OCI-LY3 (cell line): ENCODE data around the gene UNC5C.

Source experiments
- H2AFZ ChIP-seq: fragments of 200-600, 300-600 bp; shearing (Covaris generic); 2 replicates; pipeline ENCODE4 v1.6.0; 2014; ENCODE audit warnings: antibody characterized with exemption, low read depth, low read length
- H3K27ac ChIP-seq: fragments of 200-600, 300-600 bp; sonication (generic); 2 replicates; pipeline ENCODE4 v1.5.1; 2014; ENCODE audit warnings: mild to moderate bottlenecking, low read length, moderate library complexity, mixed read lengths
- H3K27me3 ChIP-seq: fragments of 200-600, 300-600 bp; sonication (generic); 2 replicates; pipeline ENCODE4 v1.6.1; 2014; ENCODE audit warnings: low read depth, low read length, mixed read lengths
- H3K36me3 ChIP-seq: fragments of 200-600, 300-600 bp; sonication (generic); replicated peaks from 2 replicates; pipeline ENCODE3; 2014; ENCODE audit warnings: low read depth, low read length, mixed read lengths
- H3K4me1 ChIP-seq: fragments of 300-600, 200-600 bp; sonication (generic); 2 replicates; pipeline ENCODE4 v1.6.1; 2014; ENCODE audit warnings: low read length, mixed read lengths
- H3K4me2 ChIP-seq: fragments of 200-600, 300-600 bp; sonication (generic); 2 replicates; pipeline ENCODE4 v1.6.1; 2014; ENCODE audit warnings: low read length, mixed read lengths
- H3K4me3 ChIP-seq: fragments of 300-600, 200-600 bp; sonication (generic); 2 replicates; pipeline ENCODE4 v1.5.1; 2014; ENCODE audit warnings: antibody characterized with exemption, mild to moderate bottlenecking, low read length, moderate library complexity
- H3K79me2 ChIP-seq: fragments of 300-600, 200-600 bp; shearing (Covaris generic); 2 replicates; pipeline ENCODE4 v1.6.1; 2014; ENCODE audit warnings: mild to moderate bottlenecking, low read length, mixed read lengths
- H3K9ac ChIP-seq: fragments of 300-600, 200-600 bp; shearing (Covaris generic); 2 replicates; pipeline ENCODE4 v1.6.0; 2014; ENCODE audit warnings: mild to moderate bottlenecking, low read length, moderate library complexity
- H3K9me3 ChIP-seq: fragments of 200-600, 300-600 bp; shearing (Covaris generic); 2 replicates; pipeline ENCODE4 v1.6.1; 2014; ENCODE audit warnings: low read length, mixed read lengths; ENCODE audit not compliant: insufficient read depth
- H4K20me1 ChIP-seq: fragments of 200-600, 300-600 bp; sonication (generic); 2 replicates; pipeline ENCODE4 v1.6.1; 2016; ENCODE audit warnings: low read length, mixed read lengths; ENCODE audit not compliant: insufficient read depth
- CTCF ChIP-seq: fragments of 200-600, 300-600 bp; sonication (generic); IDR thresholded peaks from 2 replicates; pipeline ENCODE4 v1.5.1; 2014; ENCODE audit warnings: antibody characterized with exemption, low read length, low read depth
- EZH2phosphoT487 ChIP-seq: fragments of 200-600 bp; shearing (Covaris generic); IDR thresholded peaks from 2 replicates; pipeline ENCODE4 v1.6.1; 2018; ENCODE audit warnings: antibody characterized with exemption, mixed run types, low read depth

UNC5C gene

GRCh38 chr4:95318483-95318882, 230.3 kb downstream of the UNC5C start:
- Histone ChIP-seq H3K4me1 (no peaks in the 10 kb centered on the region), H4K20me1 (no peaks in the 10 kb centered on the region), H3K4me3 (no peak overlapping the region), H2AFZ (no peak overlapping the region), H3K36me3 (no peaks in the 10 kb centered on the region), H3K27me3 (no peaks in the 10 kb centered on the region), H3K79me2 (no peaks in the 10 kb centered on the region), H3K27ac (no peak overlapping the region), H3K4me2 (no peak overlapping the region), H3K9ac (no peak overlapping the region), H3K9me3 (no peaks in the 10 kb centered on the region)
- no peak for TF ChIP-seq CTCF
- TF ChIP-seq EZH2phosphoT487 = no peak

- Histone ChIP-seq H3K27ac (no peak overlapping the region), H3K4me3 (no peak overlapping the region), H2AFZ (no peak overlapping the region), H3K27me3 (no peaks in the 10 kb centered on the region), H3K4me2 (no peak overlapping the region), H3K4me1 (no peaks in the 10 kb centered on the region), H3K9ac (no peak overlapping the region), H3K36me3 (no peaks in the 10 kb centered on the region), H3K9me3 (no peaks in the 10 kb centered on the region), H4K20me1 (no peaks in the 10 kb centered on the region), H3K79me2 (no peaks in the 10 kb centered on the region)
- TF ChIP-seq CTCF (no peak), EZH2phosphoT487 (no peak)
Measured at GRCh38 chr4:95318044-95318443, 230.7 kb downstream of the UNC5C start.

- Histone ChIP-seq H2AFZ (no peak overlapping the region), H3K36me3 (no peaks in the 10 kb centered on the region), H3K9me3 (no peaks in the 10 kb centered on the region), H3K27ac (no peak overlapping the region), H3K4me2 (no peak overlapping the region), H4K20me1 (no peaks in the 10 kb centered on the region), H3K9ac (no peak overlapping the region), H3K79me2 (no peaks in the 10 kb centered on the region), H3K4me3 (no peak overlapping the region), H3K4me1 (no peaks in the 10 kb centered on the region), H3K27me3 (no peaks in the 10 kb centered on the region)
- no peak for TF ChIP-seq EZH2phosphoT487
- TF ChIP-seq CTCF = no peak
Measured at GRCh38 chr4:95317085-95317793, 231.5 kb downstream of the UNC5C start.

GRCh38 chr4:95314573-95314972, 234.2 kb downstream of the UNC5C start:
- H4K20me1 ChIP-seq = no peaks in the 10 kb centered on the region
- H2AFZ ChIP-seq = no peak overlapping the region
- no peak for TF ChIP-seq EZH2phosphoT487
- no peak for TF ChIP-seq CTCF
- H3K4me2 ChIP-seq = no peak overlapping the region
- H3K36me3 ChIP-seq = no peaks in the 10 kb centered on the region
- no peaks in the 10 kb centered on the region for H3K9me3 ChIP-seq
- H3K4me1 ChIP-seq = no peaks in the 10 kb centered on the region
- no peak overlapping the region for H3K27ac ChIP-seq
- no peak overlapping the region for H3K9ac ChIP-seq
- H3K79me2 ChIP-seq = no peaks in the 10 kb centered on the region
- H3K27me3 ChIP-seq = no peaks in the 10 kb centered on the region
- no peak overlapping the region for H3K4me3 ChIP-seq
